GF-D8 (cell line): ENCODE data around the gene RPS27.
"Not testable (repeated sequence)": the region's sequence is repeated elsewhere in the genome, so short reads cannot be mapped to it uniquely, and the experiment has no call there.

Source experiments
- DNase-seq: peaks from one replicate; lab custom pipeline; 2025; lab: John Stamatoyannopoulos, UW

The RPS27 gene

DNA sequence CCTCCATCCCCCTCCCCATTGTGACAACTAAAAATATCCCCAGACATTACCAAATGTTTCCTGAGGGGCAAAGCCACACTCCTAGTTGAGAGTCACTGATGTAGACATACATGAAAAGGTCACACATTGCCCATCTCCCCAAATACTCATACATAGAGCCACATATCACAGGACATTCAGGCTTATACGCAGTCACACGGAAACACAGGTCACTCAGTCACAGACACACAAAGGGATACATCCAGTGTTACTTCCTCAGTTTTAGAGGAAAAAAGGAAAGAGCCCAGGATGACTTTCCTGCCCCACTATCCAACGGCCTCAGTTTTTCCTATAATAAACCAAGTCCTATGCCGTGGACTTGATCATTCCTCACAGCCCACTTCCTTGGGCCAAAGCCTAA, 29.1 kb upstream of the RPS27 start:
- DNase-seq = no peak

DNA sequence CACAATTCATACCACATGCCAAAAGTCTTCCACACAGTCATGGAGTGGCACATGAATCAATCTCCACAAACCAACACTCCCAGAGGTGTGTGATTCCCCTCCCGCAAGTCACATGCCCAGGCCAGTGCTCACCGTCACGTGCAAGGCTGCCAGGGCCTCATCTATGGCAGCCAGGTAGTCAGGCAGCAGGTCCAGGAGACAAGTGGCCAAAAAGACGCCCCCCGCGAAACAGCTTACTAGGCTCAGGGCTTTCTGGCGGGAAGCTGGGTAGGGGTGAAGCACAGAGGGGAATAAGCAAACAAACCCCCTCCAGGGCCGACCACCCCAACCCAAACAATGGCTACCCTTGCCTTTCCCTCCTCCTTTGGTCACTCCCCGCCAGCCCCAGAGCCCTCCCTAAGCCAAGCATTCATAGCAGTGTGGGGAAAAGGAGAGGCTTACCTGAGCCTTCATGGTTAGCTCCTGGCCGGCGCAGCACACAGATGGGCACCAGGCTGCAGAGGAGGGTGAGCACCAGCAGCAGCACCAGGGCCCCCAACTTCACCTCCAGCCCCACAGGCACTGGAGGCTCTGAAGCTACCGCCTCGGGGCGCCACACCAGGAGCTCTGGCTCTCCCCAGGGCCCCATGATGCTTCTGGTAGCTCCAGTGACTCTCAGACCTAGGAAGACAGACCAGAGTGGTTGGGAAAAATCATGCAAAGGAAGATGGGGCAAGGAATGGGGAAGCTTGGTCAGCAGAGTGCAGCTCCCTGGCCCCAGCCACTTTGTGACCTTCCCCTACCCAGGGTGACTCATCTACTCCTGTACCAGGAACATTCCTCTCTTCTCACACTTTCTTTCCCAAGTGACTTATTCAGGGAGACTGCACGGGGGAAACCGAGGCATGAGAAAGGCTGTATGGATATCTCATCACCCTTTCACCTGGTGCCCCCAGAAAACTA, 28.2 kb upstream of the RPS27 start:
- peak; percentile 15 for DNase-seq

DNA sequence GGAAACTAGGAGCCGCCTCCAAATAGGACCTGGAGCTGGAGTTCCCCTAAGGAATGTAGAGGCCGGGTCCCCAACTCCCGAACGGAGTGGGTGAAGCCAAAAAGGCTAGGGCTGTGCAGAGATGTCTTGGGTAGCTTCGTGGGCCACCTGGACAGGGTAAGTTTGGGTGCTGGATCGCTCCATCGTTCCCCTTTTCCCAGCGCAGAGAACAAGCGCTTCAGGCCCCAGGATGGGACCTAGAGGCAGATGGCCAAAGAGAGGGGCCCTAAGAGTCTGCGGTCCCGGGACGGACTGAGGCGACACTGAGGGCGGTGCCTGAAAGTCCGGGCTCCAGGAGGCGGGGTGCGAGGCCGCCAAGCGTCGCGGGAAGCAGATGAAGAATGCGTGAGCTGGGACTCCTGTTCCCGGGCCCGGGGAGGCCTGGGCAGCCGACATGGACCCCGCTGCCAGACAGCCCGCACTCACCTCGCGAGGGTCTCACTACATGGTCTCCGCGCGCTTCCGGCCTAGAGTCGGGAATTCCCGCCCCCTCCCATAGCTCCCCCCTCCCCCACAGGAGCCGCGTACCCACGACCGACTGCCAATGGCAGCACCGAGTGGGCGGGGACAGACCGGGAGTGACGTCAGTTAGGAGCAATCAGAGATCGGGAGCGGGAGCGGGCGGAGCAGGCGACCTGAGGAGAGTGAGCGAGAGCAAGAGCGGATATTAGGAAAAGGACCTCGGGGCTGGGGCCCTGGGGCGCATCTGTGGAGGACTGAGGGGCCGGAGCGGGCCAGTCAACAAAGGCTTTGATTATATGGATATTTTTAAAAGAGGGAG, 27.3 kb upstream of the RPS27 start, which contains the start of gene SLC39A1:
SLC39A1 (minus strand) TSS at position 508 of the 820 bp plus-strand sequence. CDS start 822 bp downstream, outside the sequence.
- DNase-seq = peak; percentile 87

DNA sequence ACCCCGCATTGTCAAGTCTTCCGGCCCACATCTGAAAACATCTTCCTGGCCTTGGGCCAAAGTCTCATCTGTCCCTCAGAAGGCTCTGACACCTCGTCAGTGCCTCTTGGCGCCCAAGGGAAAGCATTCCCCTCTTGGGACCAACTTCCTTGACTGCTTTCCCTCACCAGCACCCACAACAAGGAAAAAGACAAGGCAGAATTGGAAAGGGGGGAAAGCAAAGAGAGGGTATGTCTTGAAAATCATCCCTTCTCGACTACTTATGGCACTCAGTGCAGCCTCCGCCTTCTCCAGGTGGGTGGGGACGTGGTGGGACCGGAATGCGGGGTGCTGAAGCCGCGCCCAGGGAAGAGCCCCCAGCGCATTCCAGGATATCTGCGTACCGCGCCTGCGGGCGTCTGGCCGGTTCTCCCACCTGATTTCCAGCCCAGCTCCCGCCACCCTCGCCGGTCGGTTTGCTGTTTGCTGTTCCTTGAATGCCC, 26.7 kb upstream of the RPS27 start:
- no peak for DNase-seq

DNA sequence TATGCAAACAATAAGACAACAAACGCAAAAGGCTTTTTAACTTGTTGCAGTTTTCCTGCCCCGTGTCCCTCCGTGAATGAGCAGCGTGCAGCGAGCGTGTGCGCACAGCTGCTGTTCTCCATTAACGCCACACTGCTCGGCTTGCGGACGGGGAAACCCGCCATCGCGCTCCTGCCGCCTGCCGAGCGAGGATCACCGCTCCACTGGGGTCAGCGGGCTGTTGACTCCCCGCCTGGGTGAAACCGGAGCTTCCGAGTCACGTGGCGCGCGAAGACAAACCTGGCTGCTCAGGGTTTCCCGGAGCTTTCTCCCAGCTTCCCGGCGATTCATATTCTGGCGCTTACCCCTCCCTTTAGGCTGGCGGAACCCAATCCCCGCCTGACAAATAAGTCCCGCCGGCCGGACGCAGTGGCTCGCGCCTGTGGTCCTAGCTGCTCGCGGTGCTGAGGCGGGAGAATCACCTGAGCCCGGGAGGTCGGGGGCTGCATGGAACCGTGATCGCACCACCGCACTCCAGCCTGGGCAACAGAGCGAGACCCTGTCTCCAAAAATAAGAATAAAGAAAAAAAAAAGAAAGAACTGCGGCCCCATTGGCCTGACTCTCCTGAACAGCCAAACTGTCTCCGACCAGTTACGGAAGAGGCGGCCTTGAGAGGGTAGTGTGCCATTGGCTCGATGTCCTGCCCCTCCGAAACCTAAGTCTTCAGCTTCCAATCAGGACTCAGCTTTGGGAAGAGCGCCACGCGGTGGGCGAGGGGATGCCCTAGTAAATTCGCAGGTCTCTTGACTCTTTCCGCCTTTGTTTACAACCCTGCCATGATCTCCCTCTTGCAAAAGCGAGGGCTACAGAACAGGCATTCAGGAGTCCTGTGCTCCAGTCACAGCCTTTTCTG, 23.2 kb upstream of the RPS27 start, which contains the start of gene CREB3L4:
CREB3L4 (plus strand) TSS at position 796 of the 893 bp plus-strand sequence. CDS start 624 bp downstream, outside the sequence.
- peak; percentile 94 for DNase-seq

DNA sequence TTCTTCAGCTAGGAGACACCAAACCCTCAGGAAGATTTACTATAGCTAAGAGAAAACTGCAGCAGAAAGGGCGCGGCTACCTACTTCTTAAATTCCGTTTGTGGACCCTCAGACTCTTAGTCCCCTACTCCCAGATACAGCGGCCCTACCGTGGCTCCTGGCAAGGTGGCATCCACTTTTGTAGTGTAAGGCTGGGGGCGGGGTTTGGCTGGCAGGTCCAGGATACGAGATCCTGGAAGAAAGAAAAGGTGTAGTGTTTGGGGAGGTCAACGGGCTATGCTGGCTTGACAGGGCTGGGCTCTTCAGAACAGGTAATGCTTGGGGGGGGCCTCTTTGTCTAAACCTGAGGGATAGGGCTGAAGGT, 22.6 kb upstream of the RPS27 start:
- no peak for DNase-seq

DNA sequence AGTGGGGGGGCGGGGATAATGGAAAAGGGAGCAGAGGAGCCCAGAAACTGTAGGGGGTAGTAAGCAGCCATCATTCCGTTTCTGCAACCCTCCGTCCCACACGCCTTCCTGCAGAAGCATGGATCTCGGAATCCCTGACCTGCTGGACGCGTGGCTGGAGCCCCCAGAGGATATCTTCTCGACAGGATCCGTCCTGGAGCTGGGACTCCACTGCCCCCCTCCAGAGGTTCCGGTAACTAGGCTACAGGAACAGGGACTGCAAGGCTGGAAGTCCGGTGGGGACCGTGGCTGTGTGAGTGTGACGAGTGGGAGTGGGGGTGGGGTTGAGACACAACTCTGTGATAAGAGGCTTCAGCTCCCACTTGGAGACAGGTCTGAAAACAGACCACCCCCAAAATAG, 22.2 kb upstream of the RPS27 start:
- DNase-seq = no peak

DNA sequence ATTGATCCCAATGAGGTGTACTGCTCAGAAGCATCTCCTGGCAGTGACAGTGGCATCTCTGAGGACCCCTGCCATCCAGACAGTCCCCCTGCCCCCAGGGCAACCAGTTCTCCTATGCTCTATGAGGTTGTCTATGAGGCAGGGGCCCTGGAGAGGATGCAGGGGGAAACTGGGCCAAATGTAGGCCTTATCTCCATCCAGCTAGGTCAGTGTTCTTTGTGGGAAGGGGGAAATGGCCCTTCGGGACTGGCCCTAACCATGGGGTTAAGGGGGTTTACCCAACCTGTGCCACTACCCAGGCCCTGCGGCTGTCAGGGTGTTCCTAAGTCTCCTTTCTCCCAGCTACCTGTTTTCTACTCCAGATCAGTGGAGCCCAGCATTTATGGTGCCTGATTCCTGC, 21.6 kb upstream of the RPS27 start:
- DNase-seq = no peak

DNA sequence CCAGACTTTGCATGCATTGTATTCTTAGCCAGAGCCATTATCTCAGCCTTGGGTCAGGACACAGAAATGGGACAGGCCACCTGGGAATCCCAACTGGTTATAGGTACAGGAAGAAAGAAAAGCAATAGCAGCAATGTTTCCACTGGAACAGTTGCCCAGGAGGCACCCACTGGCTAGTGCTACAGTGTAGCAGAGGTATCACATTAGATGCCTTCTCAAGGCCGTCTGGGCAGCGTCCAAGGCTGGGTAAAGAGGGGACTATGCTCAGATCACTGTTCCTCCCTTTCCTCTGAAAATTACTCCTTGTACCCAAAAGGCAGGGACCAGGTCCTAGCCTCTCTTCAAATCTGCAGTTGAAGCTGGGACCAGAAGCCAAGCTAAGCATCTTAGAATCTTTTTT, 20.2 kb upstream of the RPS27 start:
- DNase-seq = no peak

DNA sequence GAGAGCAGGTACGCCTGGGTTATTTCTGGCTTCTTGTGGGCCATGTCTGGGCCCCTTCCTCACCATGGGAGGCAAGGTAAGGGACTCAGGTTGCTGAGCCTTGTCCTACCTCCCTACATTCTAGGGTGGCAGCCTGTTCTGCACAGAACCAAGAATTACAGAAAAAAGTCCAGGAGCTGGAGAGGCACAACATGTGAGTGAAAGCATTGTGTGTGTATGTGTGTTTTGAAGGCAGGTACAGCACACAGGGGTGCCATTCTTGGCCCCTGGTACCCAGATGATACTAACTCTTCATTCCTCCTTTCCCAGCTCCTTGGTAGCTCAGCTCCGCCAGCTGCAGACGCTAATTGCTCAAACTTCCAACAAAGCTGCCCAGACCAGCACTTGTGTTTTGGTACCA, 17.5 kb upstream of the RPS27 start:
- no peak for DNase-seq

DNA sequence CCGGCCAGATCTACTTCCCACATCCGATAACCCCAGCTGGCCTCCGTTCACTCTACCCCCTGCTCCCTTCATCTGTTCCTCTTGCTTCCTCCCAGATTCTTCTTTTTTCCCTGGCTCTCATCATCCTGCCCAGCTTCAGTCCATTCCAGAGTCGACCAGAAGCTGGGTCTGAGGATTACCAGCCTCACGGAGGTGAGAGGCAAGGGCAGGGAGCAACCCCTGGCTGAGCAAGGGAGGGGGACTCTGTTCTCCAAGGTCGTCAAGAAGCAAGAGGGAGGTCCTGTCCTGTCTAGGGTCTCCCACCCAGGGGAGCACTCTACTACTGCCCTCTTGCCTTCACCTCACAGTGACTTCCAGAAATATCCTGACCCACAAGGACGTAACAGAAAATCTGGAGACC, 17.0 kb upstream of the RPS27 start:
- no peak for DNase-seq

DNA sequence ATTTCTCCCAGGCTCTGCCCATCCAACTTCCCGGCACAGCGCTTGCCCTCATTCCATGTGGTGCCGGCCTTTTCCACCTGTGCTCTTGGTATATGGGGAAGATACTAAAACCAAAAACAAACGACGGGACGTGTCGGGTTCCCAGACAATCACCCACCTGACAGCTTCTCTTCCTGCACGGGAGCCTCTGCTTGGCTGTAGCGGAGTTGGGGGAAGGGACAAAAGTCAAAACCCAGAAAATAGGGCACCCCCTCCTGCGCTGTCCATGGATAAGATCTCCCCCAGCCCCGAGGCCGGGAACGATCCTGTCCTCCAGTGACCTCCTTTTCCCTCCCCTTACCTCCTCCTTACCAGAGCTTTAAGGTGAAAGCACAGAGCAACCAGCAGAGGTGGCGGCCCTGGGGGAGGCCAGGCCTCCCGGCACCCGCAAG, 13.7 kb upstream of the RPS27 start:
- DNase-seq = no peak

DNA sequence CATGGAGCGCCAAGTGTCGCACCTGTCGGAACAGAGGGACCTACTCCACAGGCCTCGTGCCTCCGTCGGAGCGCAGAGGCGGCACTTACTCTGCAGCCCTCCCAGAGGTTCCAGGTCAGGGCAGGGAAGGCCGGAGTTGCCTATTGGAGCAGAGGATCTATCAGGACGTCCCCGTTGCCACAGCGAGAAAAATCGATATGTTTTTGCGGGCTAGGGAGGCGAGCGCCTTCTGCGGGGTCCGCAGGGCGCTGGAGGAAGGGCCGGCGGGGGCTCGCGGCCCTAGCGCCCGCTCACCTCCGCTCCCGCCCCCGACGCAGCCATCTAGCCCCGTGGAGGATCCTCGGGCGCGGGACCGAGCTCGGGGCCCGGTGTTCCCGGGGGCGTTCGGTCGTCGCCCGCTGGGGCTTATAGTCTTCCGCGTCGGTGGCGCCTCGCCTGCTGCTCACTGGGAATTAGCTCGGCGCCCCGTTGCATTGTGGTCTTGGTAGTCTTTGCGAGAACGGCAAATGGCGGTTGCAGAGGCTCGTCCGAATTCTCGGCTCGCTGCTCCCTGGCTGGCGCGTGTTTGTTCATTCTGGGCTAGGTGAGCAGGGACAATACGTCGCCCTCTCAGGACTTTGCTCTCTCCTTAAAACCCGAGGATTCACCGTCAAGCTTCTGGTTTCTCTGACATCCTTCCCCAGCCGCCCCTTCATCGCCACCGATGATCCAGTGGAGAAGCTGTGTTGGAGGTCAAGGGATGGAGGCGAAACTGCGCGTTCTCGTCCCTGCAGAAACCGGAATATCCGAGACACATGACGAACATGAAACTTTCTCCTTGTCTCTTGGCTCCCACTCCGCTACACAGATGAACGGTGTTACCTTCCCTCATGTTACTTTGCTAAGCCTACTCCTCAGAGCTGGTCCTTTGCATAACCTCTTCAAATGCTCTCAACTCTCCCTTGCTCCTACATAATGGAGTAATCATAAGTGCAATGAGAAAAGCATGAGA, 13.0 kb upstream of the RPS27 start, which contains the start of gene JTB:
JTB (minus strand) TSS at position 425 of the 991 bp plus-strand sequence; CDS start at position 3, 422 bp downstream.
- peak; percentile 51 for DNase-seq

DNA sequence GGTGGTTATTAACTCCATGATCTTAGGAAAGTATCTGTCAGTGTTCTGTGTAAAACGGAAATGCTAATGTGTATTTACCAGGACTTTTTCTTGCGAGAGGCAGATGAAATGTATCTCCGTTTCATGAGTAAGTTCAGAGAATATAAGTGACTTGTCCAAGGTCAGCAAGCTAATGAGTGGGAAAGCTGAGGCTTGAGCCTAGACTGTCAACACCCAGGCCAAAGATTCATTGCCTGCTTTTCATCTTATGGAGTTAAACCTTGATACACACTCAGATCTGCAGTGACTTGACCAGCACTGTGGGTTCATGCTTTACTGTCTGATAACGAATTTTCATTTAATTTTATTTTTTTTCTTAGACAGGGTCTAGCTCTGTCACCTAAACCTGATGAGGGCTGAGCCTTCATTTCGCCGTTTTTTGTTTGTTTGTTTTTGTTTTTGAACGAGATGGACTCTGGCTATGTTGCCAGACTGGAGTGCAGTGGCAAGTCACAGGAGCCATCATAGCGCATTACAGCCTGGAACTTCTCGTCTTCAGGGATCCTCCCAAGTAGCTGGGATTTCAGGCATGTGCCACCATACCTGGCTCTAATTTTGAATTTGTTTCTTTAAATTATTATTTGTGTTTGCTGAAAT, 12.2 kb upstream of the RPS27 start:
- no peak for DNase-seq

DNA sequence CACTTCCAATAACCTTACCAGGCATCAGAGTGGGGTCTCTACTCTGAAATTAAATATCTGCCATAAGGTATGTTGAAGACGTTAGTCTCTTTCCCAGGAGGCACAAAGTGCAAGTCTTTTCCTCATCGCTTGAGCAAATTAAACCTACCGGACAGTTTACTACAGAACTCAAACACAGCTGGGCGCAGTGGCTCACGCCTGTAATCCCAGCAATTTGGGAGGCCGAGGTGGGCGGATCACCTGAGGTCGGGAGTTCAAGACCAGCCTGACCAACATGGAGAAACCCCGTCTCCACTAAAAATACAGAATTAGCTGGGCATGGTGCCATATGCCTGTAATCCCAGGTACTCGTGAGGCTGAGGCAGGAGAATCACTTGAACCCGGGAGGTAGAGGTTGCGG, 11.5 kb upstream of the RPS27 start:
- not testable (repeated sequence) for DNase-seq

DNA sequence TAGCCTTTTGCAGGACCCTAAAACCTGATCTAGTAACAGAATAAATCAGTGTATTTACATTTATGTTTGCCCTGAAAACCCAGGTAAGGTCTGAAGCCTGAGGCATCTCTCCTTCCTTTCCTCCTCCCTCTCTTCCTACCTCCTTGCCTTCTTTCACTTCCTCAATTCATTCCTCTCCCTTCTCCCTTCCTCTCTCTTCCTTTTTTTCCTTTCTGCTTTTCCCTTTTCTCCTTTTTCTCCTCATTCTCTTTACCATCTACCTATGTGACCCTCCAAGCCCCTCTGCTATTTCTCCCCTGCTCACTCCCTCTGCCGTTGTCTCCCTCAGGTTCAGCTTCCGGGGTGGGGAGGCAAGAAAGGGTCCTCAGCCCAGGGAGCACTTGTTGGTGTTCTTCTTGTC, 8.8 kb upstream of the RPS27 start:
- not testable (repeated sequence) for DNase-seq

DNA sequence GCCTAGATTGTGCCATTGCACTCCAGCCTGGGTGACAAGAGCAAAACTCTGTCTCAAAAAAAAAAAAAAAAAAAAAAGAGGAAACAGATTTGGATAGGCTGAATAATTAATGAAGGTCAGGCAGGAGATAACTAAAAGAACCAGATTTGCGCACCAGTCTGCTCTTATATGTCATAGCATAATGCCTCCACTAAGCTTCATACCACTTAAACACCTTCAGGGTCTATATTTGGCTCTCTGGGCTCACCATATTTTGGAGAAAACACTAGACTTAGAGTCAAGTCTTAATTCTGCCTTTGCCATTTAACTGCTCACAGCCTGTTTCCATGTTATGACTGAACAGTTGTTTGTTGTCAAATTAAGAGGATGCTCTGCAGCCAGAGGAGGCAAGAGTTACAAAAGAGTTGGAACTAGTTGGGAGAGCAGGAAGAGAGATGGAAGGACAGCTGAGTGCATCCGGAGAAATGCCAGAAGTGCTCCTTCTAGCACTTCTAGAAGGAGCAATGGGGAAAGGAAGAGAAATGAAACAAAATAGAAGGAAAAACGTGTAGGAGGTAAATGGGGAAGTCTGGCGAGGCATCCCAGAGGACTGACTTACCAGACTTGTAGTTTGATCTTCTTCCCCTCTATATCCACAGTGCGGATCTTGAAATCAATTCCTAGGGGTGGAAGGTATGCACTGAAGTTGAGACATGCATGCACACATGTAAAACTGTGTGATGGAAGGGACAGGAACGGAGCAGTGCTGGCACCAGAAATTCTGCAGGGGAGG, 6.3 kb upstream of the RPS27 start:
- no peak for DNase-seq

DNA sequence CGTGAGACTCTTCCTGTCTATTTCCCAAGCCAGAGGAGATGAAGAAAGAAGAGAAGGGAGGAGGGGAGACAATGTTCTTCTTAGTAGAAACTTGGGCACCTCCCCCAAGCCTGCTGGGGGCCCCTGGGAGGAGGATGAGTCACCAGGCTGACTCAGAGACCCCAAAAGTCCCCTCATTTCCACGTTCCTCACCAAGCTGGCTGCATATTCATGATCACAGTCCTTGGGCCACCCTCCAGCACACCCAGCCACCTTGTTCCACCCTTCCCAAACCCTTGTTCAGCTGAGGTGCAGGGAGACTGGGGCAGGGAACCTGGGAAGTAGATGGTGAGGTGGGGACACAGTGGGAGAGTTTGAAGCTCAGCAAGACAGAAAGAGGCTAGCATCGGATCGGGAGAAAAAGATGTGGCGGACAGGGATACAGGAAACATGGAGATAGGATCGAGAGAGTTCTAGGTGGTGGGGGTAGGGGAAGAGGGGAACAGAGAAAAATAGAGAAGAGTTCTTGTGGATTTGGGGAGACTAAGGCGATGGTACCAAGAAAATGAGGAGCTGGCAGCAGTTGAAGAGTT, 5.1 kb upstream of the RPS27 start:
- no peak for DNase-seq
